A549 (cell line): ENCODE data around the gene OPN1SW. TPM values are rescaled to one million over a fixed set of nuclear protein-coding genes. Genes with fewer than 3 reads are reported as not detected.

Experiments
- ATAC-seq, 2 experiments: fragments of 200-7000 bp in 1 of 2; fragments of >200 bp in 1 of 2; cut with Nextera tagmentation in 1 of 2; cut with Tn5 transposase in 1 of 2; 3 replicates each; pipeline versions ENCODE4 v1.8.0 to v1.9.1; 2018 to 2020; ENCODE audit warnings: mild to moderate bottlenecking in 1 of 2, moderate library complexity in 1 of 2
- CTCF ChIA-PET: fragments of 300-600 bp; sonication (Branson Sonifier 250); formaldehyde crosslinking; extraction: SDS; loops from one replicate; lab custom pipeline; 2021; ENCODE audit warnings: antibody characterized with exemption, inconsistent platforms; lab: Yijun Ruan, JAX
- POLR2A ChIA-PET: fragments of 350-600 bp; formaldehyde crosslinking; extraction: SDS; loops from one replicate; lab custom pipeline; 2021; ENCODE audit warnings: antibody characterized with exemption, inconsistent platforms; lab: Yijun Ruan, JAX
- DNase-seq, 2 experiments: peaks; one replicate each; pipeline versions ENCODE4 v3.0.0 to v3.0.0-alpha.2; 2011 to 2016; ENCODE audit warnings: low read depth in 1 of 2, low spot score in 1 of 2
- FAIRE-seq: peaks from 2 replicates; lab custom pipeline; 2011; peaks lifted over from hg19 to GRCh38; lab: Jason Lieb, UNC
- H3K27ac ChIP-seq, 2 experiments: fragments of >200 bp; sonication (Bioruptor Twin); formaldehyde crosslinking; 3 replicates each; pipeline ENCODE4 v1.5.1; 2016 to 2017
- H3K4me1 ChIP-seq: fragments of >200 bp; sonication (Bioruptor Twin); formaldehyde crosslinking; 3 replicates; pipeline ENCODE4 v1.6.1; 2016
- H3K4me2 ChIP-seq: fragments of >200 bp; sonication (Bioruptor Twin); formaldehyde crosslinking; 3 replicates; pipeline ENCODE4 v1.6.1; 2016
- H3K4me3 ChIP-seq: fragments of >200 bp; sonication (Bioruptor Twin); formaldehyde crosslinking; 3 replicates; pipeline ENCODE4 v1.5.1; 2016
- H3K9me3 ChIP-seq: fragments of >200 bp; sonication (Bioruptor Twin); formaldehyde crosslinking; 3 replicates; pipeline ENCODE4 v1.6.1; 2016
- CBX2 ChIP-seq: fragments of 200-600 bp; sonication (generic); IDR thresholded peaks from 2 replicates; pipeline ENCODE4 v1.6.1; 2016; ENCODE audit warnings: low read depth, mild to moderate bottlenecking, borderline replicate concordance
- CEBPB ChIP-seq, 2 experiments: fragments of >200 bp in 1 of 2; sonication (Bioruptor Twin) in 1 of 2; formaldehyde crosslinking in 1 of 2; IDR thresholded peaks; 2 replicates each; pipeline ENCODE4 v1.6.1; 2012 to 2016
- EHF ChIP-seq: fragments of 250-450 bp; sonication (Bioruptor Pico); IDR thresholded peaks from 2 replicates; pipeline ENCODE4 v1.5.0; 2020; ENCODE audit warnings: mild to moderate bottlenecking
- EHMT2 ChIP-seq: fragments of 200-600 bp; sonication (generic); IDR thresholded peaks from 2 replicates; pipeline ENCODE4 v1.6.1; 2016; ENCODE audit warnings: antibody characterized with exemption, low read depth, mild to moderate bottlenecking, moderate library complexity
- ELK1 ChIP-seq: fragments of 150-350 bp; IDR thresholded peaks from 2 replicates; pipeline ENCODE4 v1.6.1; 2014; ENCODE audit warnings: low read depth, mild to moderate bottlenecking, low read length
- ESRRA ChIP-seq: fragments of 150-350 bp; IDR thresholded peaks from 2 replicates; pipeline ENCODE4 v1.6.1; 2014; ENCODE audit warnings: mild to moderate bottlenecking, low read length, borderline replicate concordance
- HEYL ChIP-seq: fragments of 250-450 bp; sonication (Bioruptor Pico); IDR thresholded peaks from 2 replicates; pipeline ENCODE4 v1.8.0; 2021; ENCODE audit warnings: mild to moderate bottlenecking, moderate library complexity
- MAZ ChIP-seq: fragments of 150-350 bp; IDR thresholded peaks from 2 replicates; pipeline ENCODE4 v1.6.1; 2014; ENCODE audit warnings: antibody characterized with exemption, low read depth, low read length, borderline replicate concordance
- NPAS2 ChIP-seq: fragments of 250-450 bp; sonication (Bioruptor Pico); IDR thresholded peaks from 2 replicates; pipeline ENCODE4 v1.8.0; 2022; ENCODE audit warnings: mild to moderate bottlenecking, moderate library complexity, borderline replicate concordance
- NR3C1 ChIP-seq: fragments of >200 bp; sonication (Bioruptor Twin); formaldehyde crosslinking; IDR thresholded peaks from 3 replicates; pipeline ENCODE4 v1.6.1; 2017
- PHF8 ChIP-seq: fragments of 200-600 bp; sonication (generic); IDR thresholded peaks from 2 replicates; pipeline ENCODE4 v1.6.1; 2016; ENCODE audit warnings: low read depth, mild to moderate bottlenecking, antibody characterized with exemption, moderate library complexity, borderline replicate concordance
- RCOR1 ChIP-seq: fragments of 150-350 bp; IDR thresholded peaks from 2 replicates; pipeline ENCODE4 v1.6.1; 2014; ENCODE audit warnings: antibody characterized with exemption, low read length, low read depth
- REST ChIP-seq: fragments of 200-600 bp; sonication (generic); IDR thresholded peaks from 2 replicates; pipeline ENCODE4 v1.6.1; 2016; ENCODE audit warnings: antibody characterized with exemption, mild to moderate bottlenecking, moderate library complexity
- SMC3 ChIP-seq: fragments of >200 bp; sonication (Bioruptor Twin); formaldehyde crosslinking; IDR thresholded peaks from 3 replicates; pipeline ENCODE4 v1.6.1; 2018; ENCODE audit warnings: inconsistent platforms
- TP53 ChIP-seq: fragments of 250-450 bp; sonication (Bioruptor Pico); IDR thresholded peaks from 2 replicates; pipeline ENCODE4 v1.5.0; 2021; ENCODE audit warnings: mild to moderate bottlenecking, moderate library complexity
- WGBS: methylation state at CpG from one replicate; pipeline ENCODE4 v1.1.6; 2017; ENCODE audit errors: missing lambda C conversion rate; 5-methylcytosine and 5-hydroxymethylcytosine counted together
- polyA plus RNA-seq, 4 experiments: library from polyadenylated mRNA; depleted of rRNA in 3 of 4; stranded (reverse); fragments of >200 nt; fragmentation: RNase III in 1 of 4; extraction: RNeasy Plus Mini Kit Qiagen cat#74134 plus additional on column Dnase treatment in 1 of 4; gene quantifications; 2 replicates in 3 of 4; 3 replicates in 1 of 4; pipeline ENCODE4 v1.2.3, GENCODE V29; 2011 to 2017
- TF ChIP-seq, protein P1 (sequence below): fragments of >200 bp; sonication (Bioruptor Twin); formaldehyde crosslinking; IDR thresholded peaks from 2 replicates; pipeline ENCODE4 v1.6.1; 2016
- TF ChIP-seq, protein P2 (sequence below): IDR thresholded peaks from 2 replicates; pipeline ENCODE4 v1.6.1; 2012
- TF ChIP-seq, protein P3 (sequence below): IDR thresholded peaks from 2 replicates; pipeline ENCODE4 v1.6.1; 2012; ENCODE audit warnings: low read depth, borderline replicate concordance
- TF ChIP-seq, protein P4 (sequence below): fragments of >200 bp; sonication (Bioruptor Twin); formaldehyde crosslinking; IDR thresholded peaks from 3 replicates; pipeline ENCODE4 v1.5.1; 2016

OPN1SW gene
- polyA plus RNA-seq, 2 of the 4 experiments (the other 2 are of a cell fraction), result not detected

GRCh38 chr7:128804484-128804883, 28.9 kb upstream of the OPN1SW start:
- ATAC-seq (no peak), FAIRE-seq (no peak), DNase-seq (no peak)
- H3K4me3 ChIP-seq, result no peak overlapping the region
- 87% methylated on average over 6 of the region's 6 CpGs for WGBS
- no peaks in the 10 kb centered on the region for H3K4me1 ChIP-seq
- ChIA-PET CTCF (interaction anchor here (0.9 to 3.2 kb wide), 2 partner anchors 10 to 59 kb away, joined by 3 to 8 read pairs; no protein-coding TSS in a partner anchor), POLR2A (no interaction called here)
- H3K4me2 ChIP-seq, result no peak overlapping the region
- no peak overlapping the region for H3K27ac ChIP-seq
- H3K9me3 ChIP-seq, result no peaks in the 10 kb centered on the region
- TF ChIP-seq NPAS2 (no peak), ESRRA (no peak), EHMT2 (no peak), CBX2 (no peak), CEBPB (IDR thresholded peaks at IDR 0.05) (no peak), MAZ (no peak), ELK1 (no peak), HEYL (CRISPR knock-in tag) (no peak), RCOR1 (no peak), NR3C1 (no peak), EHF (CRISPR knock-in tag) (no peak), TP53 (CRISPR knock-in tag) (no peak), PHF8 (no peak), REST (no peak), SMC3 (no peak)
- TF ChIP-seq, protein P1, sequence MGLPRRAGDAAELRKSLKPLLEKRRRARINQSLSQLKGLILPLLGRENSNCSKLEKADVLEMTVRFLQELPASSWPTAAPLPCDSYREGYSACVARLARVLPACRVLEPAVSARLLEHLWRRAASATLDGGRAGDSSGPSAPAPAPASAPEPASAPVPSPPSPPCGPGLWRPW, result no peak
- TF ChIP-seq, protein P2, sequence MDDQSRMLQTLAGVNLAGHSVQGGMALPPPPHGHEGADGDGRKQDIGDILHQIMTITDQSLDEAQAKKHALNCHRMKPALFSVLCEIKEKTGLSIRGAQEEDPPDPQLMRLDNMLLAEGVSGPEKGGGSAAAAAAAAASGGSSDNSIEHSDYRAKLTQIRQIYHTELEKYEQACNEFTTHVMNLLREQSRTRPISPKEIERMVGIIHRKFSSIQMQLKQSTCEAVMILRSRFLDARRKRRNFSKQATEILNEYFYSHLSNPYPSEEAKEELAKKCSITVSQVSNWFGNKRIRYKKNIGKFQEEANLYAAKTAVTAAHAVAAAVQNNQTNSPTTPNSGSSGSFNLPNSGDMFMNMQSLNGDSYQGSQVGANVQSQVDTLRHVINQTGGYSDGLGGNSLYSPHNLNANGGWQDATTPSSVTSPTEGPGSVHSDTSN, result no peak
- TF ChIP-seq, protein P3, sequence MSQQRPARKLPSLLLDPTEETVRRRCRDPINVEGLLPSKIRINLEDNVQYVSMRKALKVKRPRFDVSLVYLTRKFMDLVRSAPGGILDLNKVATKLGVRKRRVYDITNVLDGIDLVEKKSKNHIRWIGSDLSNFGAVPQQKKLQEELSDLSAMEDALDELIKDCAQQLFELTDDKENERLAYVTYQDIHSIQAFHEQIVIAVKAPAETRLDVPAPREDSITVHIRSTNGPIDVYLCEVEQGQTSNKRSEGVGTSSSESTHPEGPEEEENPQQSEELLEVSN, result no peak
- TF ChIP-seq, protein P4, sequence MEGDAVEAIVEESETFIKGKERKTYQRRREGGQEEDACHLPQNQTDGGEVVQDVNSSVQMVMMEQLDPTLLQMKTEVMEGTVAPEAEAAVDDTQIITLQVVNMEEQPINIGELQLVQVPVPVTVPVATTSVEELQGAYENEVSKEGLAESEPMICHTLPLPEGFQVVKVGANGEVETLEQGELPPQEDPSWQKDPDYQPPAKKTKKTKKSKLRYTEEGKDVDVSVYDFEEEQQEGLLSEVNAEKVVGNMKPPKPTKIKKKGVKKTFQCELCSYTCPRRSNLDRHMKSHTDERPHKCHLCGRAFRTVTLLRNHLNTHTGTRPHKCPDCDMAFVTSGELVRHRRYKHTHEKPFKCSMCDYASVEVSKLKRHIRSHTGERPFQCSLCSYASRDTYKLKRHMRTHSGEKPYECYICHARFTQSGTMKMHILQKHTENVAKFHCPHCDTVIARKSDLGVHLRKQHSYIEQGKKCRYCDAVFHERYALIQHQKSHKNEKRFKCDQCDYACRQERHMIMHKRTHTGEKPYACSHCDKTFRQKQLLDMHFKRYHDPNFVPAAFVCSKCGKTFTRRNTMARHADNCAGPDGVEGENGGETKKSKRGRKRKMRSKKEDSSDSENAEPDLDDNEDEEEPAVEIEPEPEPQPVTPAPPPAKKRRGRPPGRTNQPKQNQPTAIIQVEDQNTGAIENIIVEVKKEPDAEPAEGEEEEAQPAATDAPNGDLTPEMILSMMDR, result no peak
